ENCODE data around the gene MBNL1. TPM values are rescaled to one million over a fixed set of nuclear protein-coding genes. Genes with fewer than 3 reads are reported as not detected.

MBNL1 gene
- polyA plus RNA-seq, 1 donor from 2014 or later = 12.7 TPM

GRCh38 chr3:152374262-152374990 is 105.7 kb downstream of the MBNL1 start:
- no peaks in the 10 kb centered on the region for H3K9me2 ChIP-seq (ENCODE audit: insufficient read depth, low read length)
- H3K4me3 ChIP-seq (ENCODE audit: low read length) = no peak overlapping the region
- H3F3A ChIP-seq (ENCODE audit: insufficient read depth, low read length, poor library complexity, severe bottlenecking) = no peaks in the 10 kb centered on the region
- no peak overlapping the region for H3K4me2 ChIP-seq (ENCODE audit: low read length)
- no peak overlapping the region for H3K9ac ChIP-seq (ENCODE audit: low read length)
- no peaks in the 10 kb centered on the region for H3K36me3 ChIP-seq (ENCODE audit: insufficient read depth, low read length)
- no peak overlapping the region for H3K27ac ChIP-seq (ENCODE audit: low read length)
- peaks cover 37% of the 10 kb centered on the region for H3K79me2 ChIP-seq (replicated peaks; ENCODE audit: insufficient read depth, low read length)
- TF ChIP-seq POLR2AphosphoS5 (IDR thresholded peaks at IDR 0.05) = no peak
- TF ChIP-seq, protein P1, sequence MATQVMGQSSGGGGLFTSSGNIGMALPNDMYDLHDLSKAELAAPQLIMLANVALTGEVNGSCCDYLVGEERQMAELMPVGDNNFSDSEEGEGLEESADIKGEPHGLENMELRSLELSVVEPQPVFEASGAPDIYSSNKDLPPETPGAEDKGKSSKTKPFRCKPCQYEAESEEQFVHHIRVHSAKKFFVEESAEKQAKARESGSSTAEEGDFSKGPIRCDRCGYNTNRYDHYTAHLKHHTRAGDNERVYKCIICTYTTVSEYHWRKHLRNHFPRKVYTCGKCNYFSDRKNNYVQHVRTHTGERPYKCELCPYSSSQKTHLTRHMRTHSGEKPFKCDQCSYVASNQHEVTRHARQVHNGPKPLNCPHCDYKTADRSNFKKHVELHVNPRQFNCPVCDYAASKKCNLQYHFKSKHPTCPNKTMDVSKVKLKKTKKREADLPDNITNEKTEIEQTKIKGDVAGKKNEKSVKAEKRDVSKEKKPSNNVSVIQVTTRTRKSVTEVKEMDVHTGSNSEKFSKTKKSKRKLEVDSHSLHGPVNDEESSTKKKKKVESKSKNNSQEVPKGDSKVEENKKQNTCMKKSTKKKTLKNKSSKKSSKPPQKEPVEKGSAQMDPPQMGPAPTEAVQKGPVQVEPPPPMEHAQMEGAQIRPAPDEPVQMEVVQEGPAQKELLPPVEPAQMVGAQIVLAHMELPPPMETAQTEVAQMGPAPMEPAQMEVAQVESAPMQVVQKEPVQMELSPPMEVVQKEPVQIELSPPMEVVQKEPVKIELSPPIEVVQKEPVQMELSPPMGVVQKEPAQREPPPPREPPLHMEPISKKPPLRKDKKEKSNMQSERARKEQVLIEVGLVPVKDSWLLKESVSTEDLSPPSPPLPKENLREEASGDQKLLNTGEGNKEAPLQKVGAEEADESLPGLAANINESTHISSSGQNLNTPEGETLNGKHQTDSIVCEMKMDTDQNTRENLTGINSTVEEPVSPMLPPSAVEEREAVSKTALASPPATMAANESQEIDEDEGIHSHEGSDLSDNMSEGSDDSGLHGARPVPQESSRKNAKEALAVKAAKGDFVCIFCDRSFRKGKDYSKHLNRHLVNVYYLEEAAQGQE (IDR thresholded peaks at IDR 0.05; ENCODE audit: borderline replicate concordance) = no peak
- no peak for TF ChIP-seq EZH2 (IDR thresholded peaks at IDR 0.05; ENCODE audit: borderline replicate concordance, insufficient read depth, low read length, poor library complexity, severe bottlenecking)
- no peak for TF ChIP-seq EP300 (conservative IDR thresholded peaks at IDR 0.05; ENCODE audit: poor library complexity, severe bottlenecking)
- TF ChIP-seq SMC3 (conservative IDR thresholded peaks at IDR 0.05; ENCODE audit: poor library complexity) = no peak
- no peak for TF ChIP-seq RAD21 (conservative IDR thresholded peaks at IDR 0.05)
- TF ChIP-seq TAF1 (IDR thresholded peaks at IDR 0.05; ENCODE audit: low read depth) = no peak
- TF ChIP-seq MXI1 (conservative IDR thresholded peaks at IDR 0.05; ENCODE audit: poor library complexity, severe bottlenecking) = no peak
- TF ChIP-seq CTCF (IDR thresholded peaks at IDR 0.05; ENCODE audit: poor library complexity, severe bottlenecking) = no peak
- H3K9me3 ChIP-seq (ENCODE audit: low read length) = no peaks in the 10 kb centered on the region
- H2AFZ ChIP-seq (ENCODE audit: low read depth, low read length) = no peak overlapping the region
- H4K20me1 ChIP-seq (ENCODE audit: insufficient read depth) = no peaks in the 10 kb centered on the region
- no peaks in the 10 kb centered on the region for H3K27me3 ChIP-seq (ENCODE audit: insufficient read depth, low read depth, low read length)

GRCh38 chr3:152375546-152375945 is 106.8 kb downstream of the MBNL1 start:
- no peaks in the 10 kb centered on the region for H3K9me3 ChIP-seq (ENCODE audit: low read length)
- no peak for TF ChIP-seq MXI1 (conservative IDR thresholded peaks at IDR 0.05; ENCODE audit: poor library complexity, severe bottlenecking)
- no peak for TF ChIP-seq POLR2AphosphoS5 (IDR thresholded peaks at IDR 0.05)
- TF ChIP-seq CTCF (IDR thresholded peaks at IDR 0.05; ENCODE audit: poor library complexity, severe bottlenecking) = no peak
- TF ChIP-seq EZH2 (IDR thresholded peaks at IDR 0.05; ENCODE audit: borderline replicate concordance, insufficient read depth, low read length, poor library complexity, severe bottlenecking) = no peak
- no peak for TF ChIP-seq SMC3 (conservative IDR thresholded peaks at IDR 0.05; ENCODE audit: poor library complexity)
- TF ChIP-seq TAF1 (IDR thresholded peaks at IDR 0.05; ENCODE audit: low read depth) = no peak
- TF ChIP-seq, protein P1 (IDR thresholded peaks at IDR 0.05; ENCODE audit: borderline replicate concordance) = no peak
- TF ChIP-seq RAD21 (conservative IDR thresholded peaks at IDR 0.05) = no peak
- TF ChIP-seq EP300 (conservative IDR thresholded peaks at IDR 0.05; ENCODE audit: poor library complexity, severe bottlenecking) = no peak
- no peaks in the 10 kb centered on the region for H4K20me1 ChIP-seq (ENCODE audit: insufficient read depth)
- no peak overlapping the region for H3K4me2 ChIP-seq (ENCODE audit: low read length)
- no peak overlapping the region for H3K27ac ChIP-seq (ENCODE audit: low read length)
- no peaks in the 10 kb centered on the region for H3K27me3 ChIP-seq (ENCODE audit: insufficient read depth, low read depth, low read length)
- no peaks in the 10 kb centered on the region for H3F3A ChIP-seq (ENCODE audit: insufficient read depth, low read length, poor library complexity, severe bottlenecking)
- H3K9me2 ChIP-seq (ENCODE audit: insufficient read depth, low read length) = no peaks in the 10 kb centered on the region
- no peak overlapping the region for H3K9ac ChIP-seq (ENCODE audit: low read length)
- H3K79me2 ChIP-seq (replicated peaks; ENCODE audit: insufficient read depth, low read length) = peaks cover 36% of the 10 kb centered on the region
- H3K36me3 ChIP-seq (ENCODE audit: insufficient read depth, low read length) = no peaks in the 10 kb centered on the region
- H3K4me3 ChIP-seq (ENCODE audit: low read length) = no peak overlapping the region
- H2AFZ ChIP-seq (ENCODE audit: low read depth, low read length) = no peak overlapping the region

Data from neural cell (in vitro differentiated cells).